Memory B cell (primary cell): ENCODE data around the gene DDIT4.
"Not testable (repeated sequence)": the region's sequence is repeated elsewhere in the genome, so short reads cannot be mapped to it uniquely, and the experiment has no call there.

Experiments
- ATAC-seq: fragments of 150-1000 bp; cut with Tn5 transposase; 2 replicates; pipeline ENCODE4 v1.10.0; 2021; ENCODE audit warnings: low read depth, mild to moderate bottlenecking, moderate library complexity
- DNase-seq, 2 donors: peaks; one replicate each; pipeline ENCODE4 v3.0.0; 2022; ENCODE audit warnings: low spot score in 2 of 2
- H3K27ac Mint-ChIP-seq: one replicate; pipeline ENCODE4 v1.8.0; 2022; ENCODE audit warnings: mild to moderate bottlenecking, moderate library complexity, mixed read lengths
- H3K27me3 Mint-ChIP-seq: one replicate; pipeline ENCODE4 v1.8.0; 2022; ENCODE audit warnings: mixed read lengths
- H3K36me3 Mint-ChIP-seq: one replicate; pipeline ENCODE4 v1.8.0; 2022; ENCODE audit warnings: mild to moderate bottlenecking, mixed read lengths
- H3K4me1 Mint-ChIP-seq: one replicate; pipeline ENCODE4 v1.8.0; 2022; ENCODE audit warnings: mixed read lengths
- H3K4me3 Mint-ChIP-seq: one replicate; pipeline ENCODE4 v1.8.0; 2022; ENCODE audit warnings: mild to moderate bottlenecking, moderate library complexity, mixed read lengths
- H3K9me3 Mint-ChIP-seq: one replicate; pipeline ENCODE4 v1.8.0; 2022; ENCODE audit warnings: mixed read lengths

Gene DDIT4

DNA sequence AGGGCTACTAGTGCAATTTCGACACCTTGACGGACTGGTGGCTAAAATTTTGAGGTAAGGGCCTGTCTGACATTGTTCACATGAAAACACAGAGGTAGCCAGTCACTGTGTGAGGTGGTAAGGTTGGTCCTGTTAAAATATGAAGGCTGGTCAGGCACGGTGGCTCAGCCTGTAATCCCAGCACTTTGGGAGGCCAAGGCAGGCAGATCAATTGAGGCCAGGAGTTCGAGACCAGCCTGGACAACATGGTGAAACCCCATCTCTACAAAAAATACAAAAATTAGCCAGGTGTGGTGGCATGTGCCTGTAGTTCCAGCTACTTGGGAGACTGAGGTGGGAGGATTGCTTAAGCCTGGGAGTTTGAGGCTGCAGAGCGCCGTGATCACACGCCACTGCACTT lies 34.0 kb downstream of the DDIT4 start:
- not testable (repeated sequence) for H3K27me3 Mint-ChIP-seq, H3K9me3 Mint-ChIP-seq, H3K36me3 Mint-ChIP-seq, H3K27ac Mint-ChIP-seq, ATAC-seq, H3K4me3 Mint-ChIP-seq, DNase-seq
- peaks cover 19% of the 10 kb centered on the region for H3K4me1 Mint-ChIP-seq

DNA sequence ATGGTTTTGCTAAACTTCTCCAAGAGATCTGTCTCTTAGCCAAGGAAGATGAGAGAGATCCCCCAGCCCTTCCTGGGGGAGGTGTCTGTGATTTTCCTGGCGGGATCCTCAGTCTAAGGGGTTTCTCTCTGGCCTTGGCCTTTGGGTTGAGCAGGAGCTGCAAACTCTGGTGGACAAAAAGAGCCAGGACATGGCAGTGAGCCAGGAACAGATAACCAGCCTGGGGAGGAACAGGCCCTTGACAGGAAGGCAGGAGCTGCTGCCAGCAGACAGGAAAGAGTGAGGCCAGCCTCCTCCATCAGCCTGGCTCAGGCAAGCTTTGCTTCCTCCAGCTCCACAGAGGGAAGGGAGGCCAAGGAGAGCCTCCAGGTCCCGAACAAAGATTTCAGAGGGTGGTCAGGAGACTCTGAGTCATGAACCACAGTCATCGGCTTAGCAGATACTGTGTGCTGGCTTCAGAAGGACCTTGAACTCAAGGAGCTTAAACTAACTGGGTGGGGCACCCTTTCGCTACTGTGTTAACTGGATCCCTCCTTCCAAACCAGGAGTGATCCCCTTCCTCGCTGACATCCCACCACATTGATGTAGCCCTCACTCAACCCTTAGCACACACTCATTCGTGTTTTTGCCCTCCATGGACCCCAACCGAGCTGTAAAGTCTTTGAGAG lies 34.7 kb downstream of the DDIT4 start:
- Mint-ChIP-seq H3K27me3 (no peaks in the 10 kb centered on the region), H3K27ac (no peak overlapping the region), H3K9me3 (no peaks in the 10 kb centered on the region), H3K36me3 (no peaks in the 10 kb centered on the region), H3K4me3 (no peak overlapping the region), H3K4me1 (peaks cover 19% of the 10 kb centered on the region)
- no peak for DNase-seq
- ATAC-seq: no peak

DNA sequence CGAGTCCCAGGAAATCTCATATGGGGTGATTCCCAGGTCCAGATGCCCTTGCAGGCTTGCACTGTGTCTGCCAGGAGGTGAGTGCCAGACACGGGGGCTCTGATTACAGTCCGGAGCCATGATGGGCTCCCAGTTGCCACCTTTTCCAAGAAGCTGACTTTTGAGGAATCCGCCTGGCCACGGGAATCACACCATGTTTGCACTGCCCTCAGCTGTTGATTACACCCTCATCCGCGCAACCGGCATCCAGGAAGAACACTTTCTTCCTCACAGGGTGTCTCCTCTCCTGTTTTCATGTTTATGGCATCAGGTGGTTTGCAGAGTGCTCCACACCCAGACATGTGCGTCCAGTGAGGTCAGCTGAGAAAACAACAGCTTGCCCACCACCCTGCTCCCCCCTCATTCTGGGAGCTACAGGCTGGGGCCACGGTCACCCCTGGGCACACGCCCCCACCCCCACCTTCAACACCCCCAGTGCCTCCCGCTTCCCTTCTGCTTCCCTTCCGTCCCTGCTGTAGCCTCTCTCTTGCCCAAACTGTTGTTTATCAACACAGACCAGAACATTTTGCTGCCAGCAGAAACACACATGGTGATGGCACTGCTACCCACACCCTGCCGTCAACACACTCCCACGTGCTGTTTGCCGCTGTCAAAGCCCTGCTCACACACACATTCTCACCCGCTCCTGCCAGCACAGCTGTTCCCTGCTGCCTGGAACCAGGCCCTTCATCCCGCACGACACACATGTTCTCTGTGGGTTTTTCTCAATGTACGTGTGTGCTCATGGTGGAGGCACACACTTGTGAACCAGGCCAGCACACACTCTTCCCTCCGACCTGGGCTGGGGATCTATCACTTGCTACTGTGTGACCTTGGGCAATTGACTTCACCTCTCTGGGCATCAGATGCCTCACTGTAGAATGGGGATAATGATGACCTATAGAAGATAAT lies 35.8 kb downstream of the DDIT4 start:
- Mint-ChIP-seq H3K36me3 (no peaks in the 10 kb centered on the region), H3K9me3 (no peaks in the 10 kb centered on the region), H3K4me3 (no peak overlapping the region), H3K4me1 (peaks cover 14% of the 10 kb centered on the region), H3K27ac (peak overlapping the region; percentile 64), H3K27me3 (no peaks in the 10 kb centered on the region)
- DNase-seq (no peak), ATAC-seq (no peak)

DNA sequence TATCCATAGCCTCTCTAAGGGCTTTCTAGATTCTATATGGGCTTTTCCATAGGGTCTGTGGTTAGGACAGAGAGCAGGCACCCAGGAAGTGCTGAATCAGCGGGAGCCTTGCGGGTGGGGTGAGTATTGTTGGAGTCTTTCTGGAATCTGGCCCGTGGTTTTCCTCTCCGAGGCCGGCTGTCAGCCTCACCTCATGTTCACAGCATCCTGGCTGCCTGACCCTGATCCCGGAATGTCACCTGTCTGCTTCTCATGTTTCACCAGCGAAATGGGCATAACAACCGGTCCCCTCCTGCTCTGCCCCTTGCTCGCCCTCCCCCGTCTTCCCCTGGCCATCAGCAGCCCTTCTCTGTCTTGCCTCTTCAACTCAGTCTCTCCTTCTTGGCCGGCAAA lies 36.5 kb downstream of the DDIT4 start:
- H3K27ac Mint-ChIP-seq: peak overlapping the region; percentile 64
- no peaks in the 10 kb centered on the region for H3K36me3 Mint-ChIP-seq
- no peaks in the 10 kb centered on the region for H3K9me3 Mint-ChIP-seq
- no peak overlapping the region for H3K4me3 Mint-ChIP-seq
- ATAC-seq: no peak
- DNase-seq: no peak
- peaks cover 13% of the 10 kb centered on the region for H3K4me1 Mint-ChIP-seq
- no peaks in the 10 kb centered on the region for H3K27me3 Mint-ChIP-seq

DNA sequence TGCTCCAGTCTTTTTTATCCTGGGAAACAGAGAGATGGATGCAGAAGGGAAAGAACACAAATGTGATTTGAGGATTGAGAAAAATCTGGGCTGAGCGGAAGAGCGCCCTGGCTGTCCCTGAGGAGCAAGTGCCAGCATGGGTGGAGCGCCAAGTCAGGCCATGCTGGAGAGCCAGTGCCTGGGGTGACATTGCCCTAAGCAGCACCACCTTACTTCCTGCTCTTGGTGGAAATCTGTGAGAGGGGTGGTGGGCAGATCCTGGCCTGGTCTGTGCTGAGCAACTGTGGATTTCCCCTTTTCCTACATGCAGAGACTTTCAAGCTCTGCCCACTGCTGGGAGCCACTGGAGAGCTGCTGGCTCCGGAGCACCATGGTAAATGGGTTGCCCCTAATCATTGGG lies 36.9 kb downstream of the DDIT4 start:
- H3K27ac Mint-ChIP-seq: peak overlapping the region; percentile 64
- H3K9me3 Mint-ChIP-seq: no peaks in the 10 kb centered on the region
- H3K4me3 Mint-ChIP-seq: no peak overlapping the region
- no peaks in the 10 kb centered on the region for H3K36me3 Mint-ChIP-seq
- no peak for DNase-seq
- peaks cover 10% of the 10 kb centered on the region for H3K4me1 Mint-ChIP-seq
- ATAC-seq: no peak
- H3K27me3 Mint-ChIP-seq: no peaks in the 10 kb centered on the region

DNA sequence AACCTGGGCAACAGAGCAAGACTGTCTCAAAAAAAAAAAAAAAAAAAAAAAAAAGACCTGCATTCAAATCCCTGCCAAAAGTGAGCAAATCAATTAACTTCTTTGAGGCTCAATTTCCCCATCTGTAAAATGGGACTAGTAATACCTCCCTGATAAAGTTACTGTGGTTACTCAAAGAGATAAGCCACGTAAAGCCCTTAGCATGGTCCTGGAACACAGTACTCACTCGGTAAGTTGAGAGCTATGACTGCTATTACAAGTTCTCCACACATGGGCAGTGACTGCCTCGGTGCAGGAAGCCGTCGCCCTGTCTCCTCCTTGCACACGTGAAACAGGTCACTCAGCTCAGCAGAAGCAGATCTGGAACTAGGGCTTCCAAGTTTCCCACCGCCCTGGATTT lies 37.9 kb downstream of the DDIT4 start:
- H3K9me3 Mint-ChIP-seq: no peaks in the 10 kb centered on the region
- no peaks in the 10 kb centered on the region for H3K36me3 Mint-ChIP-seq
- H3K27ac Mint-ChIP-seq: no peak overlapping the region
- H3K27me3 Mint-ChIP-seq: no peaks in the 10 kb centered on the region
- DNase-seq: no peak
- ATAC-seq: no peak
- H3K4me1 Mint-ChIP-seq: peaks cover 13% of the 10 kb centered on the region
- H3K4me3 Mint-ChIP-seq: no peak overlapping the region

DNA sequence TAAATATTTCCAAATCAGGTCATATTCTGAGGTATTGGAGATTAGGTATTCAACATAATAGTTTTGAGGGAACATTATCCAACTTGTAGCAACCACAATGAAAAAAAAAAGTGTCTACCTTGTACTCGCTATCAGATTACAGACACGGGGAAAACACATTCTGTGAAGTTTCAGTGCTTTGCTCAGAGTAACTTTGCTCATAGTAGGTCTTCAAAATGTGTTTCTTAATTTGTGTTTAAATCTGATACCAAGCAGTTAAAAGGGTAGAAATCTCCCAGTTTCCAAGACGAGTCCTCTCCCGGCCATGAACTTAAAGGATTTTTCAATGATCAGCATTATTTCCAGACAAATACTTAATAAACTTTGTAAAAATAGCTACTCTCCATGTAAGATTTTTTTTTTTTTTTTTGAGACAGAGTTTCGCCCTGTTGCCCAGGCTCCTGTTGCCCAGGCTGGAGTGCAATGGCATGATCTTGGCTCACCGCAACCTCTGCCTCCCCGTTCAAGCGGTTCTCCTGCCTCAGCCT lies 39.2 kb downstream of the DDIT4 start:
- no peak overlapping the region for H3K4me3 Mint-ChIP-seq
- H3K27ac Mint-ChIP-seq: no peak overlapping the region
- DNase-seq: no peak
- ATAC-seq: no peak
- peaks cover 18% of the 10 kb centered on the region for H3K4me1 Mint-ChIP-seq
- H3K9me3 Mint-ChIP-seq: no peaks in the 10 kb centered on the region
- no peaks in the 10 kb centered on the region for H3K27me3 Mint-ChIP-seq
- no peaks in the 10 kb centered on the region for H3K36me3 Mint-ChIP-seq

DNA sequence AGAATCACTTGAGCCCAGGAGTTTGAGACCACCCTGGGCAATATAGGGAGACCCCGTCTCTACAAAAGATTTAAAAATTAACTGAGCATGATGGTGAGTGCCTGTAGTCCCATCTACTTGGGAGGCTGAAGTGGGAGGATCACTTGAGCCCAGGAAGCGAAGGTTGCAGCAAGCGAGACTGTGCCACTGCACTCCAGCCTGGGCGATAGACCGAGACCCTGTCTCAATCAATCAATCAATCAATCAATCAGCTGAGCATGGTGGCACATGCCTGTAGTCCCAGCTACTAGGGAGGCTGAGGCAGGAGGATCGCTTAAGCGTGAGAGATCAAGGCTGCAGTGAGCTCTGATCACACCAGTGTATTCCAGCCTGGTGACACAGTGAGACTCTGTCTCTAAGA lies 40.5 kb downstream of the DDIT4 start:
- Mint-ChIP-seq H3K27ac (no peak overlapping the region), H3K4me3 (no peak overlapping the region), H3K4me1 (peaks cover 24% of the 10 kb centered on the region), H3K27me3 (no peaks in the 10 kb centered on the region), H3K36me3 (no peaks in the 10 kb centered on the region), H3K9me3 (no peaks in the 10 kb centered on the region)
- ATAC-seq: no peak
- no peak for DNase-seq

DNA sequence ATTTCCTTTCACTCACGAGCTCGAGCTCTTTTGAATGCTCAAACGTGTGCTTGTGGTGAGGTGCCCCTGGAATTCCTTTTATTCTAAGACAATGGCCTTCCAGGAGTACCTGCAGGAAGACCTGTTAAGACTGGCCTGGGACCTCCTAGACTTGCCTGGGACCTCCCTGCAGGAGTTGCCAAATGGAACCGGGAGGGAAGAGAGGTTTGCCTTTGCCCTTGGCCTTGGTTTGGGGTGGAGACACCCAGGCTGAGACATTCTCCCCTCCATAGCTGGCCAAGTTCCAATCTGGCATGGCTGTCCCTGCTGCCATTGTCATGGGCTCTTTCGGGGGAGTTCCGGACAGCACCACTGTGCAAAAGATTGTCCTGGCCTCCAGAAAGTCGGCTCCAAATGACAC lies 41.3 kb downstream of the DDIT4 start:
- no peaks in the 10 kb centered on the region for H3K27me3 Mint-ChIP-seq
- no peak overlapping the region for H3K4me3 Mint-ChIP-seq
- H3K36me3 Mint-ChIP-seq: no peaks in the 10 kb centered on the region
- H3K4me1 Mint-ChIP-seq: peaks cover 21% of the 10 kb centered on the region
- ATAC-seq: no peak
- DNase-seq: no peak
- H3K9me3 Mint-ChIP-seq: no peaks in the 10 kb centered on the region
- no peak overlapping the region for H3K27ac Mint-ChIP-seq

DNA sequence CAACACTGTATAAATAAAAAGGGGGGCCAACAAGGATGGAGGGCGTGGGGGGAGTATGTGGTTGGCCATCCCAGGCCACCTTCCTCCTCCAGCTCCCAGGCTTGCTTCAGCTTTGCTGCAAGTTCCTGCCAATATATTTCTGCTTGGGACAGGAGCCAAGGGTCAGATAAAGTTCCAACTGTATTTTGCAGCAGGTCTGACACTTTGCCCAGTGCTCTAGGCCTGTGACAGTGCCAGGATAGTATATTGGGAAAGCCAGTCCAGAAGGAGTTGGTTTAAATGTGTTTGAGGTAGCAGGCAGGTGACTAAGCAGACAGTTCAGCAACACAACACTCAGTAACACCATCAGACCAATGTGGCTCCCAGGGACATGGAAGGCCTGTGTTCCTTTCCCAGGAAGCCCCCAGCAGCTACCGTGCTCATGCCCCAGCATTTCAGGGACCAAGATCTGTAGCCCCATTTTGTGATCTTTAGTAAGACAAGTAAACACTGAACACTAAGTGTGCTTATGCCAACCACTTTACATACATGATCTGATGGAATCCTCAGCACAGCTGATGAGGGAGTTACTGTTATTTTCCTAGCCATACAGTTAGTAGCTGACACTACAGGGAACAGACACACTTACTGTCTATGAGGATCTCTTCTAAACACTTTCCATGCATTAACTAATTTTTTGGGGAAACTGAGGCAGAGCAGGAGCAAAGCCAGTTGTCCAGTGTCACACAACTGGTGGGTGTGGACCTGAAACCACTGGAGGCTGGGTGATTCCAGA lies 42.1 kb downstream of the DDIT4 start:
- H3K27me3 Mint-ChIP-seq: no peaks in the 10 kb centered on the region
- peak overlapping the region; percentile 28 for H3K27ac Mint-ChIP-seq
- ATAC-seq (no peak), DNase-seq (no peak)
- H3K4me1 Mint-ChIP-seq: peaks cover 26% of the 10 kb centered on the region
- no peaks in the 10 kb centered on the region for H3K9me3 Mint-ChIP-seq
- no peaks in the 10 kb centered on the region for H3K36me3 Mint-ChIP-seq
- H3K4me3 Mint-ChIP-seq: no peak overlapping the region

DNA sequence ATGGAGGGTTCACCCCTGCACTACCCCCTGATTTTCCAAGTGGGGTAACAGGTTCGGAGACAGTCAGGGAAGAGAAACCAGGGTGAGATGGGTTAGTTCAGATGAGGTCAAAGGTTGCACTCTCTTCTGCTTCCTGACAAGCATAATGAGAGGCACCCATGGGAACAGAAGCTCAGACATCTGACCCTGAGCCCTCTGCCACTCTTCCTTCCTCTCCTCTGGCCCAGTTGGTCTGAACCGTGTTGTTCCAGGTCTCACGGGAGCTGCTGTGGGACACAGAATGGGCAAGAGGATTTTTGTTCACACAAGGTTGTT lies 42.6 kb downstream of the DDIT4 start:
- H3K4me3 Mint-ChIP-seq: no peak overlapping the region
- no peaks in the 10 kb centered on the region for H3K9me3 Mint-ChIP-seq
- peaks cover 27% of the 10 kb centered on the region for H3K4me1 Mint-ChIP-seq
- ATAC-seq (no peak), DNase-seq (no peak)
- no peaks in the 10 kb centered on the region for H3K27me3 Mint-ChIP-seq
- H3K36me3 Mint-ChIP-seq: no peaks in the 10 kb centered on the region
- H3K27ac Mint-ChIP-seq: peak overlapping the region; percentile 28

DNA sequence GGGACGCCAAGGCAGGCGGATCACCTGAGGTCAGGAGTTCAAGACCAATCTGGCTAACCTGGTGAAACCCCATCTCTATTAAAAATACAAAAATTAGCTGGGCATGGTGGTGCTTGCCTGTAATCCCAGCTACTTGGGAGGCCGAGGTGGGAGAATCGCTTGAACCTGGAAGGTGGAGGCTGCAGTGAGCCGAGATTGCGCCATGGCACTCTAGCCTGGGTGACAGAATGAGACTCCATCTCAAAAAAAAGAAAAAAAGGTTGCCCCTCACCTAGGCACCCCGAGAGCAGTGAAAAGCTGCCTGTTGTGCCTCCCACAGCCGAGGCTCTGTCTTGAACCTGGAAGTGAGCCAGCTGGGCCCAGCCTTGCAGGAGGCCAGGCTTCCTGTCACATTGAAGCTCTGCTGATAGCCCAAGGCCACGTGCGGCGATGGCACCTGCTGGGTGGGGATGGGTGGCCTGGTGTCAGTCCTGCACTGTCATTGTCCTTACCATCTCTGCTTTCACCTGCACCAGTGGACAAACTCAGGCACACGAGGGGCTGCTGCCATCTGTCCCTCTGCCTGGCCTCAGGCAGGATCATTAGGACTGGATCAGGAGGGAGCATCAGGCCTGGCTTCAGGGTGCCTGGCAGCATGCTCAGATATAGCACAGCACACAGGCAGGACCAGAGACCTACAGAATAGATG lies 43.2 kb downstream of the DDIT4 start:
- DNase-seq (no peak), ATAC-seq (no peak)
- H3K27ac Mint-ChIP-seq: no peak overlapping the region
- no peaks in the 10 kb centered on the region for H3K9me3 Mint-ChIP-seq
- no peaks in the 10 kb centered on the region for H3K36me3 Mint-ChIP-seq
- H3K4me3 Mint-ChIP-seq: peak overlapping the region; percentile 19
- H3K27me3 Mint-ChIP-seq: no peaks in the 10 kb centered on the region
- peaks cover 25% of the 10 kb centered on the region for H3K4me1 Mint-ChIP-seq

DNA sequence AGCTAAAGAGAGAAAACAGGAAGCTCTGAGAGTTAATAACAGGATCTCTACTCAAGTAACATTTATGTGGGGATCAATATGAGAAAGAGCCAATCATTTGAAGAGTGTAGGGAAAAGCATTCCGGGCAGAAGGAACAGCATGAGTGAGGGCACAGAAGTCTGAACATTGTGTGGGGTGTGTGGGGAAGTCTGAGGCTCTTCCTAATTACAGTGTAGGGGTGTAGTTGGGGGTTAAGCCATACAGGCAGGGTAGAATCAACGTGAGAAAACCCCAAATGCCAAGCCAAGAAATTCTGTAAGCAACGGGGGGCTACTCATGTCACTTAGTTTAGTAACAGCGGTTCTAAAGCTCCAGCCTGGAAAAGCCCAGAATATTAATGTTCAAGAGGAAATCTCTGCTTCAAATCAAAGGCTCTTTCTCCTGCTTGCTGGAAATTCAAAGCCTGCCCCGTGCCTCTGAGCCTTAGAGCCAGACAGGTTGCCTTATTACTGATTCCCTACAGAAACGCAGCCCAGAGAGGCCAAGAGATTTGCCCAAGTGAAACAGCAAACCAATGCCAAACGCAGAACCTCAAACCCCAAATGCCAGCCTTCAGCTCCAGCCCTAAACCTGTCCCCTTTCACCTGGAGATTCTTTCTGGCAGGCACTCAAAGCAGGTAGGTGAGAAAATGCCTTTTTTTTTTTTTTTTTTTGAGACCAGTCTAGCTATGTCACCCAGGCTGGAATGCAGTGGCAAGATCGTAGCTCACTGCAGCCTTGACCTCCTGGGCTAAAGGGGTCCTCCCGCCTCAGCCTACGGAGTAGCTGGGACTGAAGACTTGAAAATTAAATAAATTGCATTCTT lies 44.9 kb downstream of the DDIT4 start:
- Mint-ChIP-seq H3K27me3 (no peaks in the 10 kb centered on the region), H3K4me3 (peak overlapping the region; percentile 75), H3K27ac (peak overlapping the region; percentile 95), H3K36me3 (no peaks in the 10 kb centered on the region), H3K9me3 (no peaks in the 10 kb centered on the region), H3K4me1 (peaks cover 33% of the 10 kb centered on the region)
- no peak for DNase-seq
- ATAC-seq: no peak
